Neural progenitor cell (in vitro differentiated cells): Measurements from ENCODE around the gene TLR10.

Experiments used
- EZH2phosphoT487 ChIP-seq: fragments of 200-600 bp; sonication (generic); IDR thresholded peaks from 2 replicates; pipeline ENCODE4 v1.6.1; 2017; ENCODE audit warnings: antibody characterized with exemption
- TF ChIP-seq, protein P1 (sequence below): fragments of 200-600 bp; sonication (generic); IDR thresholded peaks from 2 replicates; pipeline ENCODE4 v1.5.1; 2017; ENCODE audit warnings: antibody characterized with exemption, mild to moderate bottlenecking

DNA sequence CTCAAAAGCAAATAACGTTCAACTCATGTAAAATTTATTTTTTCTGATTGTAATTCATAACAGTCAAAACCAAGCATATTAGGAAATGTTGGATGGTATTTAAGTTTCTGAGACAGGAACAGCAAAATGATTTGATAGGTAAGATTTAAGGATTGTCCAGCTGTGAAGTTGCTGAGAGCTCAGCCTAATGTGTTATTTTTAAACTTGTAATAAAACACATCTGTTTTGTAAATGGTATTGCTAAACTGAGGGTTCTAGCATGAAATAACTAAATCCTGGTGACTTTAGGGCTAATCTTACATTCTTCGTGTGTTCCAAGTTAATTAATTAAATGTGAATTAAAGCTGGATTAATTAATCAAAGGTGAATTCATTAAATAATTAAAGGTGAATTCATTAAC is 13.3 kb downstream of the TLR10 start:
- TF ChIP-seq, protein P1, sequence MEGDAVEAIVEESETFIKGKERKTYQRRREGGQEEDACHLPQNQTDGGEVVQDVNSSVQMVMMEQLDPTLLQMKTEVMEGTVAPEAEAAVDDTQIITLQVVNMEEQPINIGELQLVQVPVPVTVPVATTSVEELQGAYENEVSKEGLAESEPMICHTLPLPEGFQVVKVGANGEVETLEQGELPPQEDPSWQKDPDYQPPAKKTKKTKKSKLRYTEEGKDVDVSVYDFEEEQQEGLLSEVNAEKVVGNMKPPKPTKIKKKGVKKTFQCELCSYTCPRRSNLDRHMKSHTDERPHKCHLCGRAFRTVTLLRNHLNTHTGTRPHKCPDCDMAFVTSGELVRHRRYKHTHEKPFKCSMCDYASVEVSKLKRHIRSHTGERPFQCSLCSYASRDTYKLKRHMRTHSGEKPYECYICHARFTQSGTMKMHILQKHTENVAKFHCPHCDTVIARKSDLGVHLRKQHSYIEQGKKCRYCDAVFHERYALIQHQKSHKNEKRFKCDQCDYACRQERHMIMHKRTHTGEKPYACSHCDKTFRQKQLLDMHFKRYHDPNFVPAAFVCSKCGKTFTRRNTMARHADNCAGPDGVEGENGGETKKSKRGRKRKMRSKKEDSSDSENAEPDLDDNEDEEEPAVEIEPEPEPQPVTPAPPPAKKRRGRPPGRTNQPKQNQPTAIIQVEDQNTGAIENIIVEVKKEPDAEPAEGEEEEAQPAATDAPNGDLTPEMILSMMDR: no peak
- no peak for TF ChIP-seq EZH2phosphoT487
